K562 (cell line): ENCODE results near the gene KDM4C. TPM values are rescaled to one million over a fixed set of nuclear protein-coding genes. Genes with fewer than 3 reads are reported as not detected.

Experiments used
- CBX3 ChIP-seq, 2 experiments: IDR thresholded peaks; 1 replicate in 1 of 2; 2 replicates in 1 of 2; pipeline ENCODE4 v1.6.1; 2012; ENCODE audit warnings: inconsistent platforms in 2 of 2, low read length in 2 of 2, borderline replicate concordance in 1 of 2, control low read depth in 1 of 2
- CEBPB ChIP-seq: fragments of 450-650 bp; IDR thresholded peaks from 2 replicates; pipeline ENCODE4 v1.6.1; 2016; ENCODE audit warnings: missing genetic modification characterization, missing compliant biosample characterization
- COPS2 ChIP-seq: fragments of 450-650 bp; conservative IDR thresholded peaks from 2 replicates; pipeline ENCODE4 v1.6.1; 2016; ENCODE audit warnings: mild to moderate bottlenecking, moderate library complexity
- CUX1 ChIP-seq: fragments of 200-800 bp; sonication (Bioruptor generic); IDR thresholded peaks from 2 replicates; pipeline ENCODE4 v1.6.1; 2016; ENCODE audit warnings: missing genetic modification characterization, missing compliant biosample characterization
- DDX20 ChIP-seq: fragments of 450-650 bp; IDR thresholded peaks from 2 replicates; pipeline ENCODE4 v1.6.1; 2016; ENCODE audit warnings: missing genetic modification characterization, low read depth, mild to moderate bottlenecking, missing compliant biosample characterization, moderate library complexity
- EZH2 ChIP-seq: IDR thresholded peaks from 2 replicates; pipeline ENCODE4 v1.6.1; 2012; ENCODE audit warnings: low read depth, mild to moderate bottlenecking, inconsistent platforms, low read length, borderline replicate concordance
- FOXK2 ChIP-seq, 2 experiments: fragments of 450-650 bp; IDR thresholded peaks in 1 of 2; conservative IDR thresholded peaks in 1 of 2; 2 replicates each; pipeline ENCODE4 v1.6.1; 2016; ENCODE audit warnings: low read depth in 2 of 2, mild to moderate bottlenecking in 1 of 2
- HMG20A ChIP-seq: fragments of 450-650 bp; formaldehyde crosslinking; conservative IDR thresholded peaks from 2 replicates; pipeline ENCODE4 v1.4.0; 2020; ENCODE audit warnings: mild to moderate bottlenecking, mixed read lengths
- KDM1A ChIP-seq, 2 experiments: fragments of 450-650 bp; IDR thresholded peaks; 2 replicates each; pipeline ENCODE4 v1.6.1; 2016; ENCODE audit warnings: mild to moderate bottlenecking in 2 of 2
- MYC ChIP-seq, 2 experiments: fragments of 250-450 bp in 1 of 2; sonication (Bioruptor Pico) in 1 of 2; IDR thresholded peaks; 2 replicates each; pipeline versions ENCODE4 v1.5.1 to v1.6.1; 2012 to 2021; ENCODE audit warnings: low read depth in 2 of 2, borderline replicate concordance in 1 of 2, improper control_type of control experiment in 1 of 2, low read length in 1 of 2, mild to moderate bottlenecking in 1 of 2, moderate library complexity in 1 of 2
- ZFP1 ChIP-seq: fragments of 450-650 bp; formaldehyde crosslinking; IDR thresholded peaks from 2 replicates; pipeline ENCODE4 v1.4.0; 2020; ENCODE audit warnings: mild to moderate bottlenecking, mixed read lengths
- ZNF12 ChIP-seq: sonication (generic); formaldehyde crosslinking; IDR thresholded peaks from 2 replicates; pipeline ENCODE4 v1.4.0; 2020; ENCODE audit warnings: mild to moderate bottlenecking, missing genetic modification reagents
- ZNF133 ChIP-seq: fragments of 250-450 bp; sonication (Bioruptor Pico); IDR thresholded peaks from 2 replicates; pipeline ENCODE4 v1.4.0; 2020; ENCODE audit warnings: mild to moderate bottlenecking
- ZNF511 ChIP-seq: sonication (generic); formaldehyde crosslinking; IDR thresholded peaks from 2 replicates; pipeline ENCODE4 v1.8.0; 2022; ENCODE audit warnings: mild to moderate bottlenecking, missing genetic modification reagents
- polyA plus RNA-seq, 8 experiments: library from polyadenylated mRNA; depleted of rRNA in 4 of 8; stranded (reverse) in 5 of 8; unstranded in 3 of 8; fragments of >200 nt; fragmentation: Nextera tagmentation in 2 of 8; fragmentation: Illumina TruSeq in 1 of 8; extraction: Ambion mirVana in 2 of 8; extraction: Trizol in 1 of 8; gene quantifications; 2 replicates each; pipeline versions ENCODE4 v1.2.1 to v1.2.3, GENCODE V29; 2011 to 2014; ENCODE audit warnings: inconsistent platforms in 1 of 8, missing spikeins in 1 of 8
- total RNA-seq, 7 experiments: library from RNA; depleted of rRNA in 6 of 7; stranded (reverse); fragments of >200 nt in 6 of 7; fragmentation: Illumina TruSeq in 2 of 7; extraction: Trizol in 2 of 7; gene quantifications; 2 replicates each; pipeline versions ENCODE4 v1.2.1 to v1.2.3, GENCODE V29; 2011 to 2021; ENCODE audit warnings: low replicate concordance in 1 of 7
- TF ChIP-seq, protein P1 (sequence below), 2 experiments: fragments of 450-650 bp in 1 of 2; IDR thresholded peaks; 2 replicates each; pipeline ENCODE4 v1.6.1; 2011 to 2017; ENCODE audit warnings: low read depth in 2 of 2, antibody characterized with exemption in 1 of 2, borderline replicate concordance in 1 of 2, low read length in 1 of 2, mild to moderate bottlenecking in 1 of 2, mixed read lengths in 1 of 2; ENCODE audit not compliant: control insufficient read depth in 1 of 2

KDM4C gene
- total and polyA plus RNA-seq, 9 of the 15 experiments (the other 6 are each of a cell fraction or from before 2014, with no cell fraction given), result 5.4 to 17.0 (median 12.6) TPM

DNA sequence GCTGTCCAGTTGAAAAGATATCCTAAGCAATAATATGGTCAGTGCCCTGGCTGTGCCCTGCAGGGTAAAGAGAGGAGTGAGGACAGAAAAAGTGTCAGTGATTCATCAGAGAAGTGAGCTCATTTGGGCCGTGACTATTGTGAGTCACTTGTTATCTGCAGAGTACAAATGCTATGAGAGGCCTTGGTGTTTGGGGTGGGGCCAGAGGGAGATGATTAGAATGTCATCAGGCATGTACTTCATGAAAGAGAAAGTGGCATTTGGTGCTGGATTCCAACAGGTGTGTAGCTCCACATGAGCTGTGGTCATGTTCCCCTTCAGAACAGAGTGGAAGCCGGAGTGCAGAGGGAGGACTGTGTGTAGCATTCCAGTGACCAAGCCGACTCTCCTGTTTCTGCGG lies 174.1 kb downstream of the KDM4C start (continued):
- no peak for TF ChIP-seq COPS2
- no peak for TF ChIP-seq EZH2
- TF ChIP-seq, protein P1, sequence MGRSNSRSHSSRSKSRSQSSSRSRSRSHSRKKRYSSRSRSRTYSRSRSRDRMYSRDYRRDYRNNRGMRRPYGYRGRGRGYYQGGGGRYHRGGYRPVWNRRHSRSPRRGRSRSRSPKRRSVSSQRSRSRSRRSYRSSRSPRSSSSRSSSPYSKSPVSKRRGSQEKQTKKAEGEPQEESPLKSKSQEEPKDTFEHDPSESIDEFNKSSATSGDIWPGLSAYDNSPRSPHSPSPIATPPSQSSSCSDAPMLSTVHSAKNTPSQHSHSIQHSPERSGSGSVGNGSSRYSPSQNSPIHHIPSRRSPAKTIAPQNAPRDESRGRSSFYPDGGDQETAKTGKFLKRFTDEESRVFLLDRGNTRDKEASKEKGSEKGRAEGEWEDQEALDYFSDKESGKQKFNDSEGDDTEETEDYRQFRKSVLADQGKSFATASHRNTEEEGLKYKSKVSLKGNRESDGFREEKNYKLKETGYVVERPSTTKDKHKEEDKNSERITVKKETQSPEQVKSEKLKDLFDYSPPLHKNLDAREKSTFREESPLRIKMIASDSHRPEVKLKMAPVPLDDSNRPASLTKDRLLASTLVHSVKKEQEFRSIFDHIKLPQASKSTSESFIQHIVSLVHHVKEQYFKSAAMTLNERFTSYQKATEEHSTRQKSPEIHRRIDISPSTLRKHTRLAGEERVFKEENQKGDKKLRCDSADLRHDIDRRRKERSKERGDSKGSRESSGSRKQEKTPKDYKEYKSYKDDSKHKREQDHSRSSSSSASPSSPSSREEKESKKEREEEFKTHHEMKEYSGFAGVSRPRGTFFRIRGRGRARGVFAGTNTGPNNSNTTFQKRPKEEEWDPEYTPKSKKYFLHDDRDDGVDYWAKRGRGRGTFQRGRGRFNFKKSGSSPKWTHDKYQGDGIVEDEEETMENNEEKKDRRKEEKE (IDR thresholded peaks at IDR 0.05; ENCODE audit: borderline replicate concordance in 1 of 2, control insufficient read depth in 1 of 2, low read depth in 2 of 2, low read length in 1 of 2), result no peak
- no peak for TF ChIP-seq HMG20A (CRISPR knock-in tag)
- TF ChIP-seq CEBPB (tag), result no peak
- no peak for TF ChIP-seq ZNF12 (CRISPR knock-in tag)
- TF ChIP-seq ZFP1 (CRISPR knock-in tag), result no peak
- TF ChIP-seq KDM1A (IDR thresholded peaks at IDR 0.05), result peak; percentile 53 to 58; a peak in 3 of 4 replicates
- peak; percentile 54 to 62; a peak in 2 of 4 replicates for TF ChIP-seq FOXK2 (conservative IDR thresholded peaks at IDR 0.05 in 1 of 2, IDR thresholded peaks at IDR 0.05 in 1 of 2; ENCODE audit: low read depth in 2 of 2)
- TF ChIP-seq MYC (IDR thresholded peaks at IDR 0.05; ENCODE audit: low read depth, low read length), result peak; percentile 66; the same call in 1 of the 2 replicates
- no peak for TF ChIP-seq MYC (CRISPR knock-in tag; IDR thresholded peaks at IDR 0.05; ENCODE audit: borderline replicate concordance, low read depth)
- no peak for TF ChIP-seq ZNF133
- TF ChIP-seq CUX1, result no peak
- TF ChIP-seq ZNF511, result peak; percentile 31; the same call in 1 of the 2 replicates
- TF ChIP-seq DDX20, result no peak
- no peak for TF ChIP-seq CBX3 (IDR thresholded peaks at IDR 0.05; ENCODE audit: borderline replicate concordance in 1 of 2, low read length in 2 of 2)
